ACHN (cell line): ENCODE data around the gene DDX1.

Source experiments
- DNase-seq: peaks from one replicate; pipeline ENCODE4 v3.0.0-alpha.2; 2015
- in situ Hi-C: cut with HindIII; loops from 2 replicates; pipeline ENCODE4 v1.10.0; 2017; ENCODE audit warnings: low sequenced_read_pairs, low pct_ligation_motif_present, low pct_unique_long_range_greater_than_20kb

The DDX1 gene

DNA sequence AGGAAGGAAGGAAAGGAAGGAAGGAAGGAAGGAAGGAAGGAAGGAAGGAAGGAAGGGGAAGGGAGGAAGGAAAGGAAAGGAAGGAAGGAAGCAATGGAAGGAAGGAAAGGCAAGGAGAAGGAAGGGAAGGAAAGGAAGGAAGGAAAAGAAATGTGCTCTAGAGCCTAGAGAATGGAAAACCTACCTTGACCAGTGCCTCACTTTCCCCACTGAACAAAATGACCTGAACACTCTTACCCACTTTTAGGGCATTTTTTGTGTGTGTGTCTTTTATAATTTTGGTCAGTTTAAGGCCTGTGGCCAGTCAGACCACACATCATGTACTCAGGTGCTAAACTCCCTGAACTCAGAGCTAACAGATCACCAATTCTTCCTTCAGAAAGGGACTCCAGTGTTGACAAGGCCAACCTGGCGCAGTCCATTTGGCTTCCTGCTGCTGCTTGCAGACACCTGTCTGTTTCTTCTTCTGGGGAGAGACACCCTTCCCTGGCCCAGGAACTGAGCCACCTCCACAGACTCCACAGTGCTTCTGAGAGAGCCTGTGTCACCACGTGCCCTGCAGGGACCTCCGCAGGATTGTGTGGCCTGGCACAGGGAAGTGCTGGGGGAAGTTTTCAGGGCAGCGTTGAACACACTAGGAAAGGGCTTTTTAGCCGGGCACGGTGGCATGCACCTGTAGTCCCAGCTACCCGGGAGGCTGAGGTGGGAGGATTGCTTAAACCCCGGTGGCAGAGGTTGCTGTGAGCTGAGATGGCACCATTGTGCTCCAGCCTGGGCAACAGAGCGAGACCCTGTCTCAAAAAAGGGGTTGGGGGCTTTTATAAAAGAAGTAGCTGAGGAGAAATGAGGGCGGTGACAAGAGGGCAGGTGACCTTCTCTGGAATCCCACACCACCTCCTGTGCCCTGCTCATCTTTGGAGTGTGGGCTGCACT is 57.2 kb downstream of the DDX1 start:
- no peak for DNase-seq
- in situ Hi-C loops = loop anchor here (25.0 kb wide), 1 partner anchor 88 kb away; no protein-coding TSS in a partner anchor

- in situ Hi-C loops = loop anchor here (25.0 kb wide), 1 partner anchor 88 kb away; no protein-coding TSS in a partner anchor
- DNase-seq = no peak
Observed at GRCh38 chr2:15649561-15650255, 58.0 kb downstream of the DDX1 start.

- in situ Hi-C loops = no loop called here
- no peak for DNase-seq
Observed at GRCh38 chr2:15650616-15651366, 59.1 kb downstream of the DDX1 start.

DNA sequence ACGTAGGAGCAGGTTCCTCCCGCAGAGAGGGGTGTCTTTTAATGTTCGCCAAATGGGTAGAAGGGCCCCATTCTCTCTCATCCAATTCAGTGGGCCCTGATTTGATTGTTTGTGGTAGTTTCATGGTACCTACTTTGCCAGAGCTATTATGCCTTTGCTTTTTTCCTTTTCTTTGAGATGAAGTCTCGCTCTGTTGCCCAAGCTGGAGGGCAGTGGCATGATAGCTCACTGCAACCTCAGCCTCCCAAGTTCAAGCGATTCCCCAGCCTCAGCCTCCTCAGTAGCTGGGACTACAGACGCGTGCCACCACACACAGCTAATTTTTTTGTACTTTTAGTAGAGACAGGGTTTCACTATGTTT is 59.7 kb downstream of the DDX1 start:
- in situ Hi-C loops = no loop called here
- no peak for DNase-seq

DNA sequence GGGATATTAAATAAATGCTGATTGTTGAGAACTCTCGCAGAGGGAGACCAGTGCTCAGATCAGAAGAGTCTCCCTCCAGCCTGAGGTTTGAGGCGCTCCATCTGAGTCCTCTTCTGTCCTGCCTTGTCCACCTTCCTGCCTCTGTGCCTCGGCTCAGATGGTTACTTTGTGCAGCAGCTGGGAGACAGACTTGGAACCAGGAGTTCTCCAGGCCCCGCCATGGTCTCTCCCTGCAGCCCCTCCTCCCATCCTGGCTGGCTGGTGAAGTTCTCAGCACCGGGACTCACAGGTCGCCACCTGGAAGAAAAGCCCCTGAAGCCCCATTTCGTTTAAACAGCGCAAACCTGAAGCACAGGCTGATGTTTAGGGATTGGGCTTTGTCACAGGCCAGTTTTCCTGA is 60.6 kb downstream of the DDX1 start:
- DNase-seq = no peak
- in situ Hi-C loops = no loop called here

DNA sequence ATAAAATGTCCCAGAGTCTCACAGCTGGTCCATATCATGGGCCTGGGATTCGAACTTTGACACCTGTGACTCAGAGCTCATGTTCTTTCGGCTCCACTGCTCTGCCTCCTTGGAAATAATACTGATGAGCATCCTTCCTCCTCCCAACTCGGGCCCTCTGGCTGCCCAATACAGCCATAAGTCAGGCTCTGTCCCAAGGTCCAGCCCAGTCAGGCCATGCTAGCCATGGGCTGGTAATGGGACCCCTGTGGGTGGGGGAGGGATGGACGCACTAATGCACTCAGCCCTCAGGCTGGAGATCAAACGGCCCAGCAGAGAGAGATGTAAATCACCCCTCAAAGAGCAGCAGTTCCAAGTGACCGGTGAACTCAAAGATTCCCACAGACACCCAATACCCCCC is 61.1 kb downstream of the DDX1 start:
- in situ Hi-C loops = no loop called here
- DNase-seq = no peak

DNA sequence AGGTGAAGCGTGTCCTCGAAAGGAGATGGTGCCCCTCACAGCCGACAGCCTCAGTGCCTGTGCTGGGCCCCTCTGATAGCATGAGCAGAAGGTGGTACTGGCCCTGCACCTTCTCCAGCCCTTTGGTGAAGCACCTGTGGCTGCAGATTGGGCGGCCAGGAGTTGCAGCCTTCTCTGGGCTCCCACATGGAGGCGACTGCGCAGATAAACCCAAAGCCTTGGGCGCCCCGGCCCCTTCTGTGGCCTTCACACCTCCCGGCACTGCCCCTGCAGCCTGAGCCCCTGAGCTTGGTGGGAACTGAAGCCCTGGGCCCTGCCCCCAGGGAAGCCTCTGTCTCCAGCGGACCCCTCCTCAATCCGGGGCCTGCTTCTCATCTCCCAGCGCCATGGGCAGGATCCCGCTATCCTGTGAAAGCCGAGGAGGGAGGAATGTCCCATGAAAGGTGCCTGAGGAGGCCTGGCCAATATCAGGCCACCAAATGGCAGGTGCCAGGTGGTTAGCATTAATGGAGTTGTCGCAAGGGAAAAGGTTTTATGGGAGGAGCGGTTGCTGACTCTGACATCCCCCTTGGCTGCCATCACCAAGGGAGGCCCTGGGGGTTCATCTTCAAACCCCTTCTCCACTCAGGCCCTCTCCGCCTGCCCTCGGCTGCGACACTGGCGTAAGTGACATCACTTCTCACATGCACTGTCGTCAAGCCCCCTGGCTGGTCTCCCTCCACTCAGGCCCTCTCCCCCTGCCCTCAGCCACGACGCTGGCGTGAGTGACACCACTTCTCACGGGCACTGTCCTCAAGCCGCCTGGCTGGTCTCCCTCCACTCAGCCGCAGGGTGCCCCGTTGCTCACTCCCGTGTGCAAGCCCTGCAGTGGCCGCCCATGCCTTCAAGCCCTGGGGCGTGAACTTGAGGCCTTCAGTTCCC is 62.4 kb downstream of the DDX1 start:
- no peak for DNase-seq
- in situ Hi-C loops = no loop called here

DNA sequence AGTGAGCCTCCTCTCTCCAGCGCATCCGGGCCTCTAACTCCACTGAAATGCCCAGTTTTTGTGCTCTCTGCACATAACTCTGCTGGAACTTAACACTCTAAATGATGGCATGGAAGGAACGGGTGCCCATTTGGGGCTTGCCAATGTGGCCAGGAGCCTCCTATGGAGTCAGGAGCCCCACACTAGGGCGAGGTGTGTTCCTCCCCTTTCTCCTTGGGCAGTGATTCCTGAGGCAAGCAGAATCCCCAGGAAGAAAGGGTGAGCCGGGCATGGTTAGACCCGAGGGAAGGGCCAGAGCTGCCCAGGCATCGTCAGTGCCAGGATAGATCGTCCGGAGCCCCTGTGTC is 63.0 kb downstream of the DDX1 start:
- DNase-seq = no peak
- in situ Hi-C loops = no loop called here

- DNase-seq = no peak
- in situ Hi-C loops = no loop called here
Observed at GRCh38 chr2:15655123-15655887, 63.6 kb downstream of the DDX1 start.

DNA sequence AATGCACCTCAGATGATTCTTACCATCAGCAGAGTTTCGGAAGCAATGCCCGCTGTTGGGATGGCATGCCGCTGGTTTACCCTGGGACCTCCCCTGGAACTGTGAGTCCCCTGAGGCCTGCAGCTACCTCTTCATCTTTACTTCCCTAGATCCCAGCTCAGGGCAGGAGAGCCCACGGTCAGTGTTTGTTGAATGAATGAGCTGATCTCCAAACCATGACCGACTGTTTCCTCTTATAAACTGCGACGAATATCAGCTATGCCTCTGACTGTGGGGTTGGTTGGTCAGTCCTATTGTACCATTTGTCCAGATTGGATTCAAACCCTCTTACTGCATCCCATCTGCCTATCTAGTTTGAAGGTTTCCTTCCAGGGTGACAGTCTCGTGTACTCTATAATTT is 64.4 kb downstream of the DDX1 start:
- in situ Hi-C loops = no loop called here
- no peak for DNase-seq

DNA sequence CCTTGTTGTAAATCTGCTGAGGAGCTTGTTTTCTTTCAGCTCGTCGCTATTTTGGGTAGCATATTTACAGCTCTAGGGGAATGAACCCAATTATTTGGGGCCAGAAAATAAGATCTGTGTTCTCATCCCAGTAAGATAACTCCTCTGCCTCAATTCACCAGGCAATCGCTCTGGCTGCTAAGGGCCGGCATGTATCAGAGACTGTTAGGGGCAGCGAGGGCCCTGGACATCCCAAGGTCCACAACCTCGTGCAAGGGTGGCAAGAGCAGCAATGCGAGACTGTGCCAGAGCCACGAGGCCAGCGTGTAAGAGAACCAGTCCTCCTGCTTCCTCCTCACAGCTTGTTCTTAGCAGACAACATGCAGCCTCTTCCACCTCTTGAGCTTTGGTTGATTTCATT is 66.1 kb downstream of the DDX1 start:
- in situ Hi-C loops = no loop called here
- DNase-seq = no peak

GRCh38 chr2:15658911-15659310 is 67.2 kb downstream of the DDX1 start:
- no peak for DNase-seq
- in situ Hi-C loops = no loop called here

DNA sequence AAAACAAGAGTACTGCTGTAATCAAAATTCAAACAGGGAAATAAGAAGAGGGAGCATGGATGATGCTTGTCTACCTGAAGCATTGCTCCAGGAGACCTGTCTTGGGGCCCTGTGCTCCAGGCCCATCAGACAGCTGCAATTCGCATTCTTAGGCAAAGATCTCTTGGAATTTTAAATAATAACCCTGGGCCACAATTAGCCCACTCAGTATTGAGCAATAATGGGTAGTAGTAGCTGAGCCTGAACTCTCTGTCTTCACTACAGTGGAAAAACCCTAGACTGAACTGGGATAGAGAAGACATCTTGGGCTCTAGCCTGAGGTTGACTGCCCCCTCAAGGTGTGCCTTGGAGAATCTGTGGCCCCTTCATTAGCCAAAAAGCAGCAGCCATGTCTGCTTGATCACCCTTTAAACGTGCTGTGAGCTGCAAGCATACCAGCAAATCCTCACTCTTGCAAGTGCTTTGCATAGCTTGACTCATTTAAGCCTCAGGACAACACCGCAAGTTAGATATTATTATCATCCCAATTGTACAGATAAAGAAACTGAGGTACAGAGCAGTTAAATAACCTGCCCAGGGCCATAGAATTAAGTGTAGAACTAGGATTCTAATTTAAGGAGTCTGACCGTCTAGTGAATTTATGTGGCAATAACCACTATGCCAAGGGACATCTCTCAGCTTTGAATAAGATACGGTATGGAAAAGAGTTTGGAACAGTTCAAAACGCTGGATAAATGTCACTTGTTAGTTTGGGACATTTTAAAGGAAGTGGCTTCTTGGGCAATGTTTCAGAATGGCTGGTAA is 69.0 kb downstream of the DDX1 start:
- in situ Hi-C loops = no loop called here

GRCh38 chr2:15661295-15661569 is 69.6 kb downstream of the DDX1 start:
- in situ Hi-C loops = no loop called here
- no peak for DNase-seq

More for the DNA sequence above, 69.0 kb downstream of the DDX1 start:
- DNase-seq = no peak

DNA sequence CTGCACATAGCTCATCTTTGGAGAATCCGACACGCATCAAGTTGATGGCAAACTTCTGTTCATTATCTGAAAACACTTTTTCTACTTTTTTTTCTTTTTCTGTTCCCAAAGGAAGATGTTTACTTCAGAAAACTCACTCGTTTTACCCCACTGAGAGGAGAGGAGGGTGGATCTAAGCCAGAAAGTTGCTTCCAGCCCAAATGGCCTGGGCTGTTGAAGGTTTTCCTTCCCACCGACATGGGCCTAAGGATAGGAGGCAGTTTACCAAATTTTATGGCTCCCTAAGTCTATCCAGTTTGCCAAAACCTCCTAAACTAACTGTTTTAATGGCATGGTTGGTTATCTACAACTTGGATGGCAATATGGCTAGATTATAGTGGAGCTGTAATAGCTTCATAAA is 70.4 kb downstream of the DDX1 start:
- DNase-seq = no peak
- in situ Hi-C loops = no loop called here

- no peak for DNase-seq
- in situ Hi-C loops = no loop called here
Observed at GRCh38 chr2:15662579-15662978, 70.9 kb downstream of the DDX1 start.

DNA sequence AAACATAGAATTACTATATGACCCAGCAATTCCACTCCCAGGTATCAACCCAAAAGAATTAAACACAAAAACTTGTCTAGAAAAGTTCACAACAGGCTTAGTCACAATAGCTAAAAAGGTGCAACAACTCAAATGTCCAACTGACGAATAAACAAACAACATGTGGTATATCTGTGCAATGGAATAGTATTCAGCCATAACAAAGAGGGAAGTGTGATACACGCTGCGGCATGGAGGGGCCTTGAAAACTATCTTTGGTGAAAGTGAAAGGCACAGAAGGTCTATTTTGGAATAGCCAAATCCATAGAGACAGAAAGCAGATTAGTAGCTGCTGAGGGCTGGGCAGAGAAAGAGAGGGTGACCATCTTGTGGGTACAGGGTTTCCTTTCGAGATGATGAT is 72.1 kb downstream of the DDX1 start:
- in situ Hi-C loops = no loop called here
- DNase-seq = no peak
